ENCODE results near the gene HMCN1. TPM values are rescaled to one million over a fixed set of nuclear protein-coding genes. Genes with fewer than 3 reads are reported as not detected.

The HMCN1 gene
- total and polyA plus RNA-seq, 2 experiments from 2014 or later: 1.6 to 8.7 TPM

- no peaks in the 10 kb centered on the region for H3F3A ChIP-seq (replicated peaks; ENCODE audit: low read depth)
- H3K4me2 ChIP-seq: no peak overlapping the region
- H2AFZ ChIP-seq: no peak overlapping the region
- DNase-seq (ENCODE audit: low spot score) (no peak), ATAC-seq (no peak)
- no peak overlapping the region for H3K27ac ChIP-seq (ENCODE audit: low read depth)
- no peaks in the 10 kb centered on the region for H3K4me1 ChIP-seq (ENCODE audit: insufficient read depth)
- Mint-ChIP-seq H3K4me1 (no peaks in the 10 kb centered on the region; the same call in 2 of the 3 replicates), H3K9me3 (no peaks in the 10 kb centered on the region; the same call in 2 of the 3 replicates), H3K4me3 (no peak overlapping the region), H3K27ac (no peak overlapping the region), H3K27me3 (ENCODE audit: insufficient read depth, low read depth, poor library complexity) (no peaks in the 10 kb centered on the region), H3K36me3 (ENCODE audit: low read depth) (peaks cover 4% of the 10 kb centered on the region; the same call in 1 of the 3 replicates)
- H3K36me3 ChIP-seq (ENCODE audit: insufficient read depth): no peaks in the 10 kb centered on the region
- no peaks in the 10 kb centered on the region for H3K27me3 ChIP-seq (ENCODE audit: insufficient read depth)
- H4K20me1 ChIP-seq (replicated peaks; ENCODE audit: insufficient read depth): no peaks in the 10 kb centered on the region
- no peak overlapping the region for H3K4me3 ChIP-seq
- TF ChIP-seq NANOG (IDR thresholded peaks at IDR 0.05; ENCODE audit: borderline replicate concordance): no peak
- TF ChIP-seq EZH2 (IDR thresholded peaks at IDR 0.05; ENCODE audit: low read depth, unreplicated experiment): no peak
- TF ChIP-seq EZH2phosphoT487 (IDR thresholded peaks at IDR 0.05; ENCODE audit: unreplicated experiment): no peak
- no peak for TF ChIP-seq ZNF462 (CRISPR knock-in tag; IDR thresholded peaks at IDR 0.05)
- TF ChIP-seq ZNF114 (CRISPR knock-in tag; IDR thresholded peaks at IDR 0.05): no peak
- TF ChIP-seq POLR2AphosphoS5 (IDR thresholded peaks at IDR 0.05; ENCODE audit: low read depth): no peak
- TF ChIP-seq ZNF331 (CRISPR knock-in tag; IDR thresholded peaks at IDR 0.05; ENCODE audit: low read depth): no peak
- TF ChIP-seq STAT1 (IDR thresholded peaks at IDR 0.05; ENCODE audit: unreplicated experiment): no peak
- no peak for TF ChIP-seq CTCF (conservative IDR thresholded peaks at IDR 0.05; ENCODE audit: low read depth in 2 of 2)
- TF ChIP-seq ETS1 (IDR thresholded peaks at IDR 0.05): no peak
- no peak for TF ChIP-seq JUNB (IDR thresholded peaks at IDR 0.05; ENCODE audit: unreplicated experiment)
- no peak for TF ChIP-seq CREB1 (CRISPR knock-in tag; IDR thresholded peaks at IDR 0.05; ENCODE audit: low read depth)
- TF ChIP-seq REST (IDR thresholded peaks at IDR 0.05; ENCODE audit: unreplicated experiment): no peak
- H3K9me2 ChIP-seq (ENCODE audit: insufficient read depth): no peaks in the 10 kb centered on the region; the same call in 1 of the 2 replicates
- H3K79me2 ChIP-seq (replicated peaks; ENCODE audit: insufficient read depth): no peaks in the 10 kb centered on the region
Measured at GRCh38 chr1:185745165-185745564, 11.0 kb downstream of the HMCN1 start.
